H9 (cell line): Measurements from ENCODE around the gene CEP44. TPM values are rescaled to one million over a fixed set of nuclear protein-coding genes. Genes with fewer than 3 reads are reported as not detected.

Source experiments
- DNase-seq: peaks from one replicate; pipeline ENCODE4 v3.0.0-alpha.2; 2017
- H2AFZ ChIP-seq: one replicate; pipeline ENCODE4 v1.6.1; 2013; ENCODE audit warnings: mild to moderate bottlenecking, low read length, control low read depth, moderate library complexity
- H2AK5ac ChIP-seq: 2 replicates; pipeline ENCODE4 v1.6.1; 2013; ENCODE audit warnings: low read length, control low read depth, mixed read lengths; ENCODE audit not compliant: insufficient read length
- H2BK120ac ChIP-seq: one replicate; pipeline ENCODE4 v1.6.1; 2013; ENCODE audit warnings: low read depth, mild to moderate bottlenecking, low read length, control low read depth, inconsistent platforms; ENCODE audit not compliant: poor library complexity, severe bottlenecking
- H2BK12ac ChIP-seq: 2 replicates; pipeline ENCODE4 v1.6.1; 2013; ENCODE audit warnings: low read length, control low read depth, mixed read lengths, low read depth; ENCODE audit not compliant: insufficient read length
- H2BK15ac ChIP-seq: 2 replicates; pipeline ENCODE4 v1.6.1; 2013; ENCODE audit warnings: low read depth, low read length, control low read depth
- H2BK20ac ChIP-seq: one replicate; pipeline ENCODE4 v1.6.1; 2013; ENCODE audit warnings: low read depth, mild to moderate bottlenecking, low read length, control low read depth, inconsistent platforms; ENCODE audit not compliant: poor library complexity, severe bottlenecking
- H2BK5ac ChIP-seq: 2 replicates; pipeline ENCODE4 v1.6.1; 2013; ENCODE audit warnings: low read length, control low read depth, mixed read lengths; ENCODE audit not compliant: insufficient read length
- H3K14ac ChIP-seq: 2 replicates; pipeline ENCODE4 v1.6.1; 2013; ENCODE audit warnings: low read length, control low read depth; ENCODE audit not compliant: insufficient read depth
- H3K18ac ChIP-seq: 2 replicates; pipeline ENCODE4 v1.6.1; 2013; ENCODE audit warnings: low read depth, mild to moderate bottlenecking, mixed read lengths, low read length, control low read depth; ENCODE audit not compliant: insufficient read length
- H3K23ac ChIP-seq: 2 replicates; pipeline ENCODE4 v1.6.1; 2013; ENCODE audit warnings: low read length, control low read depth, mixed read lengths, low read depth; ENCODE audit not compliant: insufficient read length
- H3K23me2 ChIP-seq: 2 replicates; pipeline ENCODE4 v1.6.1; 2013; ENCODE audit warnings: low read depth, mild to moderate bottlenecking, mixed read lengths, low read length, control low read depth; ENCODE audit not compliant: insufficient read length, poor library complexity, severe bottlenecking
- H3K27ac ChIP-seq: 2 replicates; pipeline ENCODE4 v1.5.1; 2013; ENCODE audit warnings: low read length, control low read depth, mixed read lengths, low read depth; ENCODE audit not compliant: insufficient read length
- H3K27me3 ChIP-seq: 2 replicates; pipeline ENCODE4 v1.6.1; 2013; ENCODE audit warnings: low read length, control low read depth, inconsistent platforms; ENCODE audit not compliant: insufficient read depth
- H3K4ac ChIP-seq: 2 replicates; pipeline ENCODE4 v1.6.1; 2013; ENCODE audit warnings: low read depth, mild to moderate bottlenecking, control low read depth, inconsistent platforms, low read length, moderate library complexity
- H3K4me1 ChIP-seq: 2 replicates; pipeline ENCODE4 v1.6.1; 2013; ENCODE audit warnings: low read length, control low read depth, inconsistent platforms; ENCODE audit not compliant: insufficient read depth
- H3K4me2 ChIP-seq: 2 replicates; pipeline ENCODE4 v1.6.1; 2013; ENCODE audit warnings: low read length, control low read depth, mixed read lengths; ENCODE audit not compliant: insufficient read length, insufficient read depth
- H3K56ac ChIP-seq: 2 replicates; pipeline ENCODE4 v1.6.1; 2013; ENCODE audit warnings: low read depth, mild to moderate bottlenecking, mixed read lengths, low read length, control low read depth; ENCODE audit not compliant: insufficient read length
- H3K79me1 ChIP-seq: 2 replicates; pipeline ENCODE4 v1.6.1; 2013; ENCODE audit warnings: low read depth, mild to moderate bottlenecking, moderate library complexity, low read length, control low read depth, inconsistent platforms; ENCODE audit not compliant: insufficient read depth, poor library complexity, severe bottlenecking
- H3K79me2 ChIP-seq: 2 replicates; pipeline ENCODE4 v1.6.1; 2013; ENCODE audit warnings: low read length, control low read depth, inconsistent platforms; ENCODE audit not compliant: insufficient read depth
- H3K9ac ChIP-seq: 2 replicates; pipeline ENCODE4 v1.6.1; 2013; ENCODE audit warnings: low read length, control low read depth, mixed read lengths; ENCODE audit not compliant: insufficient read length; ENCODE audit errors: extremely low read depth
- H3K9me3 ChIP-seq: one replicate; pipeline ENCODE4 v1.6.1; 2013; ENCODE audit warnings: low read depth, low read length, inconsistent platforms; ENCODE audit not compliant: control insufficient read depth
- H3T11ph ChIP-seq: one replicate; pipeline ENCODE4 v1.6.1; 2013; ENCODE audit warnings: mild to moderate bottlenecking, low read length, control low read depth, inconsistent platforms
- H4K20me1 ChIP-seq: one replicate; pipeline ENCODE4 v1.6.1; 2013; ENCODE audit not compliant: control insufficient read depth, insufficient read length, insufficient read depth
- H4K5ac ChIP-seq: 2 replicates; pipeline ENCODE4 v1.6.1; 2013; ENCODE audit warnings: low read depth, mild to moderate bottlenecking, mixed read lengths, low read length, control low read depth; ENCODE audit not compliant: insufficient read length
- H4K8ac ChIP-seq: replicated peaks from 2 replicates; pipeline ENCODE4 v1.6.1; 2013; ENCODE audit warnings: low read length, control low read depth, mixed read lengths, low read depth; ENCODE audit not compliant: insufficient read length
- H4K91ac ChIP-seq: 2 replicates; pipeline ENCODE4 v1.6.1; 2013; ENCODE audit warnings: low read depth, mild to moderate bottlenecking, moderate library complexity, mixed read lengths, low read length, control low read depth; ENCODE audit not compliant: insufficient read length
- H3K27ac Mint-ChIP-seq, 3 experiments: 2 replicates in 2 of 3; 3 replicates in 1 of 3; pipeline ENCODE4 v1.8.0; 2020 to 2021; ENCODE audit warnings: mixed read lengths in 3 of 3, mild to moderate bottlenecking in 1 of 3, moderate library complexity in 1 of 3
- H3K27me3 Mint-ChIP-seq: 2 replicates; pipeline ENCODE4 v1.8.0; 2021; ENCODE audit warnings: low read depth, mild to moderate bottlenecking, moderate library complexity, mixed read lengths
- H3K36me3 Mint-ChIP-seq, 3 experiments: 2 replicates in 2 of 3; 3 replicates in 1 of 3; pipeline ENCODE4 v1.8.0; 2020 to 2021; ENCODE audit warnings: low read depth in 3 of 3, mixed read lengths in 3 of 3; ENCODE audit not compliant: insufficient read depth in 1 of 3
- H3K4me1 Mint-ChIP-seq, 2 experiments: 2 replicates each; pipeline ENCODE4 v1.8.0; 2020; ENCODE audit warnings: mixed read lengths in 2 of 2
- H3K4me3 Mint-ChIP-seq, 2 experiments: 2 replicates in 1 of 2; 3 replicates in 1 of 2; pipeline ENCODE4 v1.8.0; 2020 to 2021; ENCODE audit warnings: mild to moderate bottlenecking in 2 of 2, mixed read lengths in 2 of 2, moderate library complexity in 1 of 2
- H3K9me3 Mint-ChIP-seq, 2 experiments: 2 replicates in 1 of 2; 3 replicates in 1 of 2; pipeline ENCODE4 v1.8.0; 2020; ENCODE audit warnings: mild to moderate bottlenecking in 2 of 2, mixed read lengths in 2 of 2, moderate library complexity in 1 of 2
- WGBS: extraction: QIAGEN DNeasy Blood & Tissue Kit; methylation state at CpG from one replicate; pipeline ENCODE4 v1.1.7; 2013; ENCODE audit warnings: missing lambda C conversion rate, low lambda C conversion rate, mixed read lengths; ENCODE audit not compliant: insufficient read length; ENCODE audit errors: extremely low coverage; 5-methylcytosine and 5-hydroxymethylcytosine counted together
- total RNA-seq: library from RNA; stranded (reverse); gene quantifications from 2 replicates; pipeline ENCODE4 v1.2.1, GENCODE V29; 2021
- TF ChIP-seq, protein P1 (sequence below): fragments of 200-600 bp; sonication (generic); conservative IDR thresholded peaks from 3 replicates; pipeline ENCODE4 v1.8.0; 2021; ENCODE audit warnings: antibody characterized with exemption, mild to moderate bottlenecking

CEP44 gene
- total RNA-seq, 1 experiment from 2014 or later = 16.5 TPM

DNA sequence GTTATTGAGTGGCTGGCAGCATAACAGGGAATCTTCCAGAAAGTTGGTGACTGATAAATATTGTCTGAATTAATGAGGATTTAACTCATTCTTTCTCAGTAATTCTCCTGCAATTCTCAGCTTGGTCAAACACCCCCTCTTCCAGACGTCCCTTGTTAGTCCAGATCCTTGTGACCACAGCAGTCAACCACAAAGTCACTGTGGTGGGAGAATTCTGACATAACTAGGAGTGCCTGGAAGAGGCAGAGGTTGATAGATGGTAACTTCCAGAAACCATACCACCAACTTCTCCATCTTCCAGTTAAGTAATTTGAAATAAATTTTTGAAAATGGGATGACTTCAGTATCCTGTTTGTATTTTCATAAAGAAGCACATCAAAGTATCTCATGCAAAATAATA lies 90.1 kb downstream of the CEP44 start:
- no peaks in the 10 kb centered on the region for H3K79me2 ChIP-seq
- H4K5ac ChIP-seq = no peak overlapping the region
- no peak overlapping the region for H2BK20ac ChIP-seq
- H2AFZ ChIP-seq = no peak overlapping the region
- peaks cover 11 to 22% of the 10 kb centered on the region in 2 experiments for H3K4me1 Mint-ChIP-seq
- H4K20me1 ChIP-seq = no peaks in the 10 kb centered on the region
- no peak overlapping the region for H3K14ac ChIP-seq
- H3T11ph ChIP-seq = no peak overlapping the region
- H3K9ac ChIP-seq = no peak overlapping the region
- no peak overlapping the region for H2BK12ac ChIP-seq
- H3K18ac ChIP-seq = no peak overlapping the region
- WGBS = no CpG with 5 or more reads among the region's 1 CpG
- H4K91ac ChIP-seq = no peak overlapping the region
- H4K8ac ChIP-seq = no peak overlapping the region
- no peak overlapping the region for H3K23ac ChIP-seq
- H3K4me2 ChIP-seq = no peak overlapping the region
- H3K56ac ChIP-seq = no peak overlapping the region
- no peaks in the 10 kb centered on the region for H3K27me3 Mint-ChIP-seq
- H3K9me3 ChIP-seq = no peaks in the 10 kb centered on the region
- DNase-seq = no peak
- TF ChIP-seq, protein P1, sequence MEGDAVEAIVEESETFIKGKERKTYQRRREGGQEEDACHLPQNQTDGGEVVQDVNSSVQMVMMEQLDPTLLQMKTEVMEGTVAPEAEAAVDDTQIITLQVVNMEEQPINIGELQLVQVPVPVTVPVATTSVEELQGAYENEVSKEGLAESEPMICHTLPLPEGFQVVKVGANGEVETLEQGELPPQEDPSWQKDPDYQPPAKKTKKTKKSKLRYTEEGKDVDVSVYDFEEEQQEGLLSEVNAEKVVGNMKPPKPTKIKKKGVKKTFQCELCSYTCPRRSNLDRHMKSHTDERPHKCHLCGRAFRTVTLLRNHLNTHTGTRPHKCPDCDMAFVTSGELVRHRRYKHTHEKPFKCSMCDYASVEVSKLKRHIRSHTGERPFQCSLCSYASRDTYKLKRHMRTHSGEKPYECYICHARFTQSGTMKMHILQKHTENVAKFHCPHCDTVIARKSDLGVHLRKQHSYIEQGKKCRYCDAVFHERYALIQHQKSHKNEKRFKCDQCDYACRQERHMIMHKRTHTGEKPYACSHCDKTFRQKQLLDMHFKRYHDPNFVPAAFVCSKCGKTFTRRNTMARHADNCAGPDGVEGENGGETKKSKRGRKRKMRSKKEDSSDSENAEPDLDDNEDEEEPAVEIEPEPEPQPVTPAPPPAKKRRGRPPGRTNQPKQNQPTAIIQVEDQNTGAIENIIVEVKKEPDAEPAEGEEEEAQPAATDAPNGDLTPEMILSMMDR = no peak
- H2AK5ac ChIP-seq = no peak overlapping the region
- no peaks in the 10 kb centered on the region; the same call in 1 of the 2 replicates for H3K4me1 ChIP-seq
- no peak overlapping the region for H3K27ac Mint-ChIP-seq
- H2BK5ac ChIP-seq = no peak overlapping the region
- H3K79me1 ChIP-seq = no peaks in the 10 kb centered on the region
- H3K36me3 Mint-ChIP-seq = peaks cover 7 to 29% (median 11%) of the 10 kb centered on the region in 3 experiments
- H3K27me3 ChIP-seq = no peaks in the 10 kb centered on the region
- no peaks in the 10 kb centered on the region for H3K23me2 ChIP-seq
- no peak overlapping the region for H3K4ac ChIP-seq
- H3K4me3 Mint-ChIP-seq = no peak overlapping the region
- H3K27ac ChIP-seq = no peak overlapping the region
- H2BK120ac ChIP-seq = no peak overlapping the region
- peaks cover 7 to 8% of the 10 kb centered on the region in 2 experiments for H3K9me3 Mint-ChIP-seq
- no peak overlapping the region for H2BK15ac ChIP-seq
